Activated B cell treated with CpG ODN at 0.5 μM for 24 hours (primary cell): ENCODE measurements around the gene DHX58. TPM values are rescaled to one million over a fixed set of nuclear protein-coding genes. Genes with fewer than 3 reads are reported as not detected.

Experiments
- ATAC-seq: fragments of 200-7000 bp; cut with Tn5 transposase; one replicate; pipeline ENCODE4 v1.10.0; 2021; ENCODE audit warnings: low read depth, mild to moderate bottlenecking, moderate library complexity
- CTCF ChIA-PET: fragments of 350-600 bp; sonication (Branson Sonifier 250); formaldehyde crosslinking; loops from one replicate; lab custom pipeline; 2021; ENCODE audit warnings: antibody characterized with exemption; lab: Charles Lee
- POLR2A ChIA-PET: fragments of 350-600 bp; sonication (Branson Sonifier 250); formaldehyde crosslinking; loops from one replicate; lab custom pipeline; 2021; ENCODE audit warnings: antibody characterized with exemption; lab: Charles Lee
- DNase-seq: peaks from one replicate; pipeline ENCODE4 v3.0.0; 2022
- H3K27ac Mint-ChIP-seq: one replicate; pipeline ENCODE4 v1.8.0; 2020; ENCODE audit warnings: mixed read lengths
- H3K27me3 Mint-ChIP-seq: one replicate; pipeline ENCODE4 v1.8.0; 2021; ENCODE audit warnings: mixed read lengths
- H3K36me3 Mint-ChIP-seq: one replicate; pipeline ENCODE4 v1.8.0; 2021; ENCODE audit warnings: low read depth, mixed read lengths
- H3K4me1 Mint-ChIP-seq: one replicate; pipeline ENCODE4 v1.8.0; 2021; ENCODE audit warnings: mixed read lengths
- H3K4me3 Mint-ChIP-seq: one replicate; pipeline ENCODE4 v1.8.0; 2020; ENCODE audit warnings: mild to moderate bottlenecking, mixed read lengths
- H3K9me3 Mint-ChIP-seq: one replicate; pipeline ENCODE4 v1.8.0; 2020; ENCODE audit warnings: mixed read lengths
- CTCF ChIP-seq: fragments of 200-600 bp; IDR thresholded peaks from one replicate; pipeline ENCODE4 v1.8.0; 2022; ENCODE audit warnings: antibody characterized with exemption, mild to moderate bottlenecking
- intact Hi-C: fragments of 100-400 bp; cut with micrococcal nuclease; formaldehyde crosslinking; loops from one replicate; pipeline ENCODE4 v1.15.1; 2024
- total RNA-seq: library from RNA; stranded (reverse); gene quantifications from 2 replicates; pipeline ENCODE4 v1.2.3, GENCODE V29; 2022

DHX58 gene
- total RNA-seq, 1 donor from 2014 or later, result 22.4 TPM

GRCh38 chr17:42120161-42120769 is 7.8 kb upstream of the DHX58 start:
- no peaks in the 10 kb centered on the region for H3K9me3 Mint-ChIP-seq
- CTCF ChIA-PET, result interaction anchor here (0.7 to 10.2 kb wide), 7 partner anchors 10 to 157 kb away, joined by 3 to 110 read pairs (median 4); partner anchors contain the start of genes CNP, DNAJC7, KCNH4 and NKIRAS2
- peak overlapping the region; percentile 71 for H3K4me3 Mint-ChIP-seq
- H3K27me3 Mint-ChIP-seq, result no peaks in the 10 kb centered on the region
- H3K4me1 Mint-ChIP-seq, result peaks cover 40% of the 10 kb centered on the region
- POLR2A ChIA-PET, result interaction anchor here (0.6 to 2.2 kb wide), 13 partner anchors 9 to 202 kb away, joined by 3 to 26 read pairs (median 4); partner anchors contain the start of genes ACLY, CNP, DHX58 and DNAJC7
- peaks cover 33% of the 10 kb centered on the region for H3K36me3 Mint-ChIP-seq
- no peak overlapping the region for H3K27ac Mint-ChIP-seq
- DNase-seq (no peak), ATAC-seq (no peak)
- intact Hi-C loops, result loop anchor here (2.0 kb wide), 1 partner anchor 201 kb away; the partner anchor contains the start of gene ACLY
- TF ChIP-seq CTCF, result no peak

DNA sequence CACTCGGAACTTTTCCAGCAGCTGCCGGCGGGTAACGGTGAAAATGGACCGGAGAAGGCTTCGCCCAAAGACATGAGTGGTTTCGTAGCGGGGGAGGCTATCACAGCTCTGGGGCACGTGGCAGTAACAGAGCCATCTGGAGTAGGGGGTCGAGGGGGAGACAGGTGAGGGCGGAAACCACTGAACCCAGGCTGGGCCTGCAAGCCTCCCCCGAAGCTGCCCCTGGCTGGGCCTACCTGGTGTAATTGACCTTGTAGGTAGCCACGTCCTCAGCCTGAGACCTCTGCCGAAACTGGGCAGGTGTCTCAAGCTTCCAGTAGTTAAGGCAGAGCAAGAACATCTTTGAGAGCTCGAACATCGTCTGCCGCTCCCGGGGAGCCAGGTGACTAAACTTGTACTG is 6.8 kb upstream of the DHX58 start:
- Mint-ChIP-seq H3K9me3 (no peaks in the 10 kb centered on the region), H3K36me3 (peaks cover 31% of the 10 kb centered on the region), H3K4me3 (no peak overlapping the region), H3K27me3 (no peaks in the 10 kb centered on the region), H3K27ac (no peak overlapping the region), H3K4me1 (peaks cover 45% of the 10 kb centered on the region)
- intact Hi-C loops, result no loop called here
- DNase-seq (no peak), ATAC-seq (no peak)
- no peak for TF ChIP-seq CTCF
- POLR2A ChIA-PET, result interaction anchor here (1.3 kb wide), 1 partner anchor 74 kb away, joined by 6 read pairs; no protein-coding TSS in a partner anchor
- CTCF ChIA-PET, result interaction anchor here (0.9 to 10.2 kb wide), 6 partner anchors 9 to 156 kb away, joined by 3 to 110 read pairs (median 14); partner anchors contain the start of genes CNP, KCNH4 and NKIRAS2

- no peak for TF ChIP-seq CTCF
- ATAC-seq, result no peak
- peaks cover 34% of the 10 kb centered on the region for H3K36me3 Mint-ChIP-seq
- intact Hi-C loops, result no loop called here
- peak overlapping the region; percentile 32 for H3K4me3 Mint-ChIP-seq
- POLR2A ChIA-PET, result interaction anchor here (1.1 to 1.3 kb wide), 2 partner anchors 63 to 75 kb away, joined by 5 to 6 read pairs; partner anchors contain the start of gene KCNH4
- CTCF ChIA-PET, result interaction anchor here (1.0 to 10.2 kb wide), 7 partner anchors 52 to 155 kb away, joined by 3 to 110 read pairs (median 10); partner anchors contain the start of genes CNP, KCNH4 and NKIRAS2
- H3K4me1 Mint-ChIP-seq, result peaks cover 49% of the 10 kb centered on the region
- H3K9me3 Mint-ChIP-seq, result no peaks in the 10 kb centered on the region
- H3K27ac Mint-ChIP-seq, result no peak overlapping the region
- H3K27me3 Mint-ChIP-seq, result no peaks in the 10 kb centered on the region
- no peak for DNase-seq
Observed at GRCh38 chr17:42118545-42118944, 6.0 kb upstream of the DHX58 start.

- Mint-ChIP-seq H3K4me3 (no peak overlapping the region), H3K27me3 (no peaks in the 10 kb centered on the region), H3K9me3 (no peaks in the 10 kb centered on the region), H3K27ac (no peak overlapping the region), H3K4me1 (peaks cover 50% of the 10 kb centered on the region), H3K36me3 (peaks cover 35% of the 10 kb centered on the region)
- intact Hi-C loops, result no loop called here
- ChIA-PET POLR2A (interaction anchor here (1.1 to 1.4 kb wide), 2 partner anchors 63 to 101 kb away, joined by 4 to 5 read pairs; partner anchors contain the start of genes DNAJC7 and KCNH4), CTCF (interaction anchor here (1.0 to 10.2 kb wide), 7 partner anchors 51 to 155 kb away, joined by 3 to 110 read pairs (median 10); partner anchors contain the start of genes CNP, KCNH4 and NKIRAS2)
- TF ChIP-seq CTCF, result no peak
- DNase-seq (no peak), ATAC-seq (no peak)
Observed at GRCh38 chr17:42118126-42118510, 5.6 kb upstream of the DHX58 start.
